DND-41 (cell line): ENCODE data around the gene SIRPG.

Source experiments
- CTCF ChIP-seq: IDR thresholded peaks from 2 replicates; pipeline ENCODE4 v1.5.1; 2012; ENCODE audit warnings: borderline replicate concordance, low read length, moderate library complexity, mild to moderate bottlenecking; ENCODE audit not compliant: poor library complexity, severe bottlenecking; ENCODE audit errors: extremely low read depth
- EZH2 ChIP-seq: IDR thresholded peaks from 3 replicates; pipeline ENCODE4 v1.6.1; 2012; ENCODE audit warnings: borderline replicate concordance, low read depth, mild to moderate bottlenecking, moderate library complexity, low read length, inconsistent platforms; ENCODE audit not compliant: severe bottlenecking

GRCh38 chr20:1706079-1706478, 48.5 kb upstream of the SIRPG start:
- TF ChIP-seq CTCF (no peak), EZH2 (no peak)
